Effector CD8-positive, alpha-beta T cell (primary cell): ENCODE measurements around the gene CCNL1.

Experiments used
- DNase-seq: peaks from one replicate; lab custom pipeline; 2025; lab: John Stamatoyannopoulos, UW

The CCNL1 gene

GRCh38 chr3:157122832-157123427 is 37.0 kb downstream of the CCNL1 start:
- no peak for DNase-seq

- DNase-seq, result no peak
Observed at GRCh38 chr3:157122116-157122515, 37.8 kb downstream of the CCNL1 start.

- no peak for DNase-seq
Observed at GRCh38 chr3:157121522-157121921, 38.4 kb downstream of the CCNL1 start.

- DNase-seq, result no peak
Observed at GRCh38 chr3:157120071-157120892, 39.7 kb downstream of the CCNL1 start.

- no peak for DNase-seq
Observed at GRCh38 chr3:157119369-157119951, 40.5 kb downstream of the CCNL1 start.

- DNase-seq, result no peak
Observed at GRCh38 chr3:157117875-157118654, 41.9 kb downstream of the CCNL1 start.

GRCh38 chr3:157117206-157117605 is 42.7 kb downstream of the CCNL1 start:
- DNase-seq, result no peak

GRCh38 chr3:157116017-157116416 is 43.9 kb downstream of the CCNL1 start:
- no peak for DNase-seq

GRCh38 chr3:157115069-157116006 is 44.6 kb downstream of the CCNL1 start:
- DNase-seq, result no peak

- no peak for DNase-seq
Observed at GRCh38 chr3:157113832-157114505, 46.0 kb downstream of the CCNL1 start.

GRCh38 chr3:157112536-157112935 is 47.4 kb downstream of the CCNL1 start:
- no peak for DNase-seq

GRCh38 chr3:157111518-157111917 is 48.4 kb downstream of the CCNL1 start:
- no peak for DNase-seq

- DNase-seq, result no peak
Observed at GRCh38 chr3:157110761-157111278, 49.1 kb downstream of the CCNL1 start.

GRCh38 chr3:157109267-157110141 is 50.4 kb downstream of the CCNL1 start:
- DNase-seq, result no peak

GRCh38 chr3:157107644-157108133 is 52.3 kb downstream of the CCNL1 start:
- DNase-seq, result no peak

- DNase-seq, result no peak
Observed at GRCh38 chr3:157107037-157107436, 52.9 kb downstream of the CCNL1 start.

GRCh38 chr3:157104928-157105652 is 54.9 kb downstream of the CCNL1 start:
- no peak for DNase-seq

GRCh38 chr3:157104521-157104920 is 55.4 kb downstream of the CCNL1 start:
- DNase-seq, result no peak

- DNase-seq, result no peak
Observed at GRCh38 chr3:157103860-157104259, 56.1 kb downstream of the CCNL1 start.
